GM23338 (cell line): ENCODE results near the gene ST6GALNAC4. TPM values are rescaled to one million over a fixed set of nuclear protein-coding genes. Genes with fewer than 3 reads are reported as not detected.

Source experiments
- ATAC-seq: fragments of 200-7000 bp; cut with Tn5 transposase; 3 replicates; pipeline ENCODE4 v1.9.1; 2020
- DNase-seq: peaks from one replicate; pipeline ENCODE4 v3.0.0-alpha.2; 2015; ENCODE audit warnings: low spot score
- H2AFZ ChIP-seq: fragments of 200-600 bp; sonication (generic); 2 replicates; pipeline ENCODE4 v1.8.0; 2016; ENCODE audit warnings: antibody characterized with exemption, mild to moderate bottlenecking, moderate library complexity
- H3F3A ChIP-seq: fragments of 200-600 bp; sonication (generic); replicated peaks from 2 replicates; pipeline ENCODE4 v1.8.0; 2017; ENCODE audit warnings: antibody characterized with exemption, mixed run types, low read depth
- H3K27ac ChIP-seq: fragments of 200-600 bp; sonication (generic); 2 replicates; pipeline ENCODE4 v1.6.1; 2016; ENCODE audit warnings: low read depth
- H3K27me3 ChIP-seq: fragments of 200-600 bp; sonication (generic); 2 replicates; pipeline ENCODE4 v1.8.0; 2016; ENCODE audit warnings: mild to moderate bottlenecking, mixed run types, moderate library complexity; ENCODE audit not compliant: insufficient read depth
- H3K36me3 ChIP-seq: fragments of 200-600 bp; sonication (generic); 2 replicates; pipeline ENCODE4 v1.8.0; 2016; ENCODE audit warnings: mild to moderate bottlenecking; ENCODE audit not compliant: insufficient read depth
- H3K4me1 ChIP-seq: fragments of 200-600 bp; sonication (generic); 2 replicates; pipeline ENCODE4 v1.8.0; 2016; ENCODE audit warnings: mild to moderate bottlenecking, moderate library complexity; ENCODE audit not compliant: insufficient read depth
- H3K4me2 ChIP-seq: fragments of 200-600 bp; sonication (generic); 2 replicates; pipeline ENCODE4 v1.7.1; 2017; ENCODE audit warnings: mixed run types
- H3K4me3 ChIP-seq: fragments of 200-600 bp; sonication (generic); 2 replicates; pipeline ENCODE4 v1.6.1; 2016; ENCODE audit warnings: mixed run types
- H3K79me2 ChIP-seq: fragments of 200-600 bp; sonication (generic); replicated peaks from 2 replicates; pipeline ENCODE4 v1.8.0; 2017; ENCODE audit warnings: mild to moderate bottlenecking; ENCODE audit not compliant: insufficient read depth
- H3K9me2 ChIP-seq: fragments of 200-600 bp; sonication (generic); 2 replicates; pipeline ENCODE4 v1.8.0; 2017; ENCODE audit not compliant: insufficient read depth
- H4K20me1 ChIP-seq: fragments of 200-600 bp; sonication (generic); replicated peaks from 2 replicates; pipeline ENCODE4 v1.8.0; 2017; ENCODE audit warnings: mild to moderate bottlenecking; ENCODE audit not compliant: insufficient read depth
- H3K27ac Mint-ChIP-seq: 2 replicates; pipeline ENCODE4 v1.8.0; 2020; ENCODE audit warnings: inconsistent platforms, mild to moderate bottlenecking, moderate library complexity, mixed read lengths
- H3K27me3 Mint-ChIP-seq: 3 replicates; pipeline ENCODE4 v1.8.0; 2022; ENCODE audit warnings: low read depth, mild to moderate bottlenecking, moderate library complexity, mixed read lengths, inconsistent platforms; ENCODE audit not compliant: insufficient read depth, poor library complexity
- H3K36me3 Mint-ChIP-seq: 3 replicates; pipeline ENCODE4 v1.8.0; 2021; ENCODE audit warnings: low read depth, mild to moderate bottlenecking, inconsistent platforms, moderate library complexity, mixed read lengths
- H3K4me1 Mint-ChIP-seq: 3 replicates; pipeline ENCODE4 v1.8.0; 2020; ENCODE audit warnings: mild to moderate bottlenecking, inconsistent platforms, mixed read lengths
- H3K4me3 Mint-ChIP-seq: 3 replicates; pipeline ENCODE4 v1.8.0; 2021; ENCODE audit warnings: moderate library complexity, mild to moderate bottlenecking, inconsistent platforms, mixed read lengths
- H3K9me3 Mint-ChIP-seq: 3 replicates; pipeline ENCODE4 v1.8.0; 2020; ENCODE audit warnings: moderate library complexity, mild to moderate bottlenecking, inconsistent platforms, mixed read lengths
- CREB1 ChIP-seq: fragments of 250-450 bp; sonication (Bioruptor Pico); IDR thresholded peaks from 2 replicates; pipeline ENCODE4 v1.5.0; 2020; ENCODE audit warnings: low read depth, mild to moderate bottlenecking, moderate library complexity
- EZH2 ChIP-seq: fragments of 200-600 bp; sonication (generic); IDR thresholded peaks from one replicate; pipeline ENCODE4 v1.8.0; 2017; ENCODE audit warnings: antibody characterized with exemption, mild to moderate bottlenecking, low read depth; ENCODE audit not compliant: unreplicated experiment
- EZH2phosphoT487 ChIP-seq: fragments of 200-600 bp; sonication (generic); IDR thresholded peaks from one replicate; pipeline ENCODE4 v1.8.1; 2018; ENCODE audit warnings: antibody characterized with exemption; ENCODE audit not compliant: unreplicated experiment
- JUNB ChIP-seq: IDR thresholded peaks from one replicate; pipeline ENCODE4 v1.6.1; 2016; ENCODE audit warnings: antibody characterized with exemption; ENCODE audit not compliant: unreplicated experiment
- NANOG ChIP-seq: IDR thresholded peaks from 2 replicates; pipeline ENCODE4 v1.6.1; 2016; ENCODE audit warnings: antibody characterized with exemption, borderline replicate concordance
- POLR2AphosphoS5 ChIP-seq: IDR thresholded peaks from 2 replicates; pipeline ENCODE4 v1.6.1; 2016; ENCODE audit warnings: antibody characterized with exemption, low read depth
- STAT1 ChIP-seq: IDR thresholded peaks from one replicate; pipeline ENCODE4 v1.6.1; 2016; ENCODE audit warnings: antibody characterized with exemption; ENCODE audit not compliant: unreplicated experiment
- ZNF114 ChIP-seq: fragments of 250-450 bp; sonication (Bioruptor Pico); IDR thresholded peaks from 2 replicates; pipeline ENCODE4 v1.5.0; 2020; ENCODE audit warnings: mild to moderate bottlenecking, moderate library complexity
- ZNF331 ChIP-seq: fragments of 250-450 bp; sonication (Bioruptor Pico); IDR thresholded peaks from 2 replicates; pipeline ENCODE4 v1.5.0; 2020; ENCODE audit warnings: low read depth, mild to moderate bottlenecking, moderate library complexity
- polyA plus RNA-seq: library from polyadenylated mRNA; unstranded; fragments of >200 nt; fragmentation: Nextera tagmentation; extraction: Ambion mirVana; gene quantifications from 2 replicates; pipeline ENCODE4 v1.2.1, GENCODE V29; 2016
- total RNA-seq: library from RNA; depleted of rRNA; stranded (reverse); fragments of >200 nt; shearing (Covaris generic); gene quantifications from 2 replicates; pipeline ENCODE4 v1.2.3, GENCODE V29; 2014
- TF ChIP-seq, protein P1 (sequence below): IDR thresholded peaks from 2 replicates; pipeline ENCODE4 v1.6.1; 2016; ENCODE audit warnings: antibody characterized with exemption
- TF ChIP-seq, protein P2 (sequence below), 2 experiments: fragments of 200-600 bp in 1 of 2; sonication (generic) in 1 of 2; conservative IDR thresholded peaks; 2 replicates each; pipeline versions ENCODE4 v1.5.1 to v1.6.1; 2016 to 2017; ENCODE audit warnings: antibody characterized with exemption in 2 of 2, low read depth in 2 of 2, mild to moderate bottlenecking in 2 of 2, moderate library complexity in 1 of 2
- TF ChIP-seq, protein P3 (sequence below): fragments of 250-450 bp; sonication (Bioruptor Pico); IDR thresholded peaks from 2 replicates; pipeline ENCODE4 v1.5.0; 2020; ENCODE audit warnings: mild to moderate bottlenecking, moderate library complexity
- TF ChIP-seq, protein P4 (sequence below): IDR thresholded peaks from one replicate; pipeline ENCODE4 v1.6.1; 2018; ENCODE audit warnings: antibody characterized with exemption; ENCODE audit not compliant: unreplicated experiment

Gene ST6GALNAC4
- total and polyA plus RNA-seq, 2 experiments from 2014 or later = 8.1 to 35.3 TPM

DNA sequence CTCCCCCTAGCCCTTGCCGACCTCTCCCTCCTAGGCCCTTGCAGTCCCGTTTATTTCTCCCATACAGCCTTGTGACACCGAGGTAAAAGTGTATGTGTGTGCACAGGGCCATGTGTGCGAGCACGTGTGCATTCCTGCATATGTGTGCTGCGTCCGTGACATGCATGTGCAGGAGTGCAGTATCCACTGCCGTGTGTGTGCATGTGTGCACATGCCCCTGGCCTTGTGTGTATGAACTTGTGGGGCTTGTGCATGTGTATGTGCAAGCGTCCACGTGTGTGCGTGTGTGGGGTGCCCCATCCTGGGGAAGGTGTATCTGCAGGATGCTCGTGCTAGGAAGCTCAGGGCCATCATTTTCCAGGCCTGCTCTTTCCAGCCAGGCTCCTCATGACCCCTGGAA, 46.0 kb downstream of the ST6GALNAC4 start:
- ATAC-seq (no peak), DNase-seq (no peak)
- no peak overlapping the region for H3K27ac ChIP-seq
- no peaks in the 10 kb centered on the region for H3K79me2 ChIP-seq
- no peak overlapping the region for H3K4me2 ChIP-seq
- TF ChIP-seq JUNB (no peak), NANOG (no peak), POLR2AphosphoS5 (no peak), EZH2phosphoT487 (no peak), ZNF331 (CRISPR knock-in tag) (no peak), STAT1 (no peak), CREB1 (CRISPR knock-in tag) (no peak), ZNF114 (CRISPR knock-in tag) (no peak), EZH2 (no peak)
- TF ChIP-seq, protein P1, sequence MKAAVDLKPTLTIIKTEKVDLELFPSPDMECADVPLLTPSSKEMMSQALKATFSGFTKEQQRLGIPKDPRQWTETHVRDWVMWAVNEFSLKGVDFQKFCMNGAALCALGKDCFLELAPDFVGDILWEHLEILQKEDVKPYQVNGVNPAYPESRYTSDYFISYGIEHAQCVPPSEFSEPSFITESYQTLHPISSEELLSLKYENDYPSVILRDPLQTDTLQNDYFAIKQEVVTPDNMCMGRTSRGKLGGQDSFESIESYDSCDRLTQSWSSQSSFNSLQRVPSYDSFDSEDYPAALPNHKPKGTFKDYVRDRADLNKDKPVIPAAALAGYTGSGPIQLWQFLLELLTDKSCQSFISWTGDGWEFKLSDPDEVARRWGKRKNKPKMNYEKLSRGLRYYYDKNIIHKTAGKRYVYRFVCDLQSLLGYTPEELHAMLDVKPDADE = no peak
- TF ChIP-seq, protein P2, sequence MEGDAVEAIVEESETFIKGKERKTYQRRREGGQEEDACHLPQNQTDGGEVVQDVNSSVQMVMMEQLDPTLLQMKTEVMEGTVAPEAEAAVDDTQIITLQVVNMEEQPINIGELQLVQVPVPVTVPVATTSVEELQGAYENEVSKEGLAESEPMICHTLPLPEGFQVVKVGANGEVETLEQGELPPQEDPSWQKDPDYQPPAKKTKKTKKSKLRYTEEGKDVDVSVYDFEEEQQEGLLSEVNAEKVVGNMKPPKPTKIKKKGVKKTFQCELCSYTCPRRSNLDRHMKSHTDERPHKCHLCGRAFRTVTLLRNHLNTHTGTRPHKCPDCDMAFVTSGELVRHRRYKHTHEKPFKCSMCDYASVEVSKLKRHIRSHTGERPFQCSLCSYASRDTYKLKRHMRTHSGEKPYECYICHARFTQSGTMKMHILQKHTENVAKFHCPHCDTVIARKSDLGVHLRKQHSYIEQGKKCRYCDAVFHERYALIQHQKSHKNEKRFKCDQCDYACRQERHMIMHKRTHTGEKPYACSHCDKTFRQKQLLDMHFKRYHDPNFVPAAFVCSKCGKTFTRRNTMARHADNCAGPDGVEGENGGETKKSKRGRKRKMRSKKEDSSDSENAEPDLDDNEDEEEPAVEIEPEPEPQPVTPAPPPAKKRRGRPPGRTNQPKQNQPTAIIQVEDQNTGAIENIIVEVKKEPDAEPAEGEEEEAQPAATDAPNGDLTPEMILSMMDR (conservative IDR thresholded peaks at IDR 0.05; ENCODE audit: low read depth in 2 of 2) = no peak
- TF ChIP-seq, protein P3, sequence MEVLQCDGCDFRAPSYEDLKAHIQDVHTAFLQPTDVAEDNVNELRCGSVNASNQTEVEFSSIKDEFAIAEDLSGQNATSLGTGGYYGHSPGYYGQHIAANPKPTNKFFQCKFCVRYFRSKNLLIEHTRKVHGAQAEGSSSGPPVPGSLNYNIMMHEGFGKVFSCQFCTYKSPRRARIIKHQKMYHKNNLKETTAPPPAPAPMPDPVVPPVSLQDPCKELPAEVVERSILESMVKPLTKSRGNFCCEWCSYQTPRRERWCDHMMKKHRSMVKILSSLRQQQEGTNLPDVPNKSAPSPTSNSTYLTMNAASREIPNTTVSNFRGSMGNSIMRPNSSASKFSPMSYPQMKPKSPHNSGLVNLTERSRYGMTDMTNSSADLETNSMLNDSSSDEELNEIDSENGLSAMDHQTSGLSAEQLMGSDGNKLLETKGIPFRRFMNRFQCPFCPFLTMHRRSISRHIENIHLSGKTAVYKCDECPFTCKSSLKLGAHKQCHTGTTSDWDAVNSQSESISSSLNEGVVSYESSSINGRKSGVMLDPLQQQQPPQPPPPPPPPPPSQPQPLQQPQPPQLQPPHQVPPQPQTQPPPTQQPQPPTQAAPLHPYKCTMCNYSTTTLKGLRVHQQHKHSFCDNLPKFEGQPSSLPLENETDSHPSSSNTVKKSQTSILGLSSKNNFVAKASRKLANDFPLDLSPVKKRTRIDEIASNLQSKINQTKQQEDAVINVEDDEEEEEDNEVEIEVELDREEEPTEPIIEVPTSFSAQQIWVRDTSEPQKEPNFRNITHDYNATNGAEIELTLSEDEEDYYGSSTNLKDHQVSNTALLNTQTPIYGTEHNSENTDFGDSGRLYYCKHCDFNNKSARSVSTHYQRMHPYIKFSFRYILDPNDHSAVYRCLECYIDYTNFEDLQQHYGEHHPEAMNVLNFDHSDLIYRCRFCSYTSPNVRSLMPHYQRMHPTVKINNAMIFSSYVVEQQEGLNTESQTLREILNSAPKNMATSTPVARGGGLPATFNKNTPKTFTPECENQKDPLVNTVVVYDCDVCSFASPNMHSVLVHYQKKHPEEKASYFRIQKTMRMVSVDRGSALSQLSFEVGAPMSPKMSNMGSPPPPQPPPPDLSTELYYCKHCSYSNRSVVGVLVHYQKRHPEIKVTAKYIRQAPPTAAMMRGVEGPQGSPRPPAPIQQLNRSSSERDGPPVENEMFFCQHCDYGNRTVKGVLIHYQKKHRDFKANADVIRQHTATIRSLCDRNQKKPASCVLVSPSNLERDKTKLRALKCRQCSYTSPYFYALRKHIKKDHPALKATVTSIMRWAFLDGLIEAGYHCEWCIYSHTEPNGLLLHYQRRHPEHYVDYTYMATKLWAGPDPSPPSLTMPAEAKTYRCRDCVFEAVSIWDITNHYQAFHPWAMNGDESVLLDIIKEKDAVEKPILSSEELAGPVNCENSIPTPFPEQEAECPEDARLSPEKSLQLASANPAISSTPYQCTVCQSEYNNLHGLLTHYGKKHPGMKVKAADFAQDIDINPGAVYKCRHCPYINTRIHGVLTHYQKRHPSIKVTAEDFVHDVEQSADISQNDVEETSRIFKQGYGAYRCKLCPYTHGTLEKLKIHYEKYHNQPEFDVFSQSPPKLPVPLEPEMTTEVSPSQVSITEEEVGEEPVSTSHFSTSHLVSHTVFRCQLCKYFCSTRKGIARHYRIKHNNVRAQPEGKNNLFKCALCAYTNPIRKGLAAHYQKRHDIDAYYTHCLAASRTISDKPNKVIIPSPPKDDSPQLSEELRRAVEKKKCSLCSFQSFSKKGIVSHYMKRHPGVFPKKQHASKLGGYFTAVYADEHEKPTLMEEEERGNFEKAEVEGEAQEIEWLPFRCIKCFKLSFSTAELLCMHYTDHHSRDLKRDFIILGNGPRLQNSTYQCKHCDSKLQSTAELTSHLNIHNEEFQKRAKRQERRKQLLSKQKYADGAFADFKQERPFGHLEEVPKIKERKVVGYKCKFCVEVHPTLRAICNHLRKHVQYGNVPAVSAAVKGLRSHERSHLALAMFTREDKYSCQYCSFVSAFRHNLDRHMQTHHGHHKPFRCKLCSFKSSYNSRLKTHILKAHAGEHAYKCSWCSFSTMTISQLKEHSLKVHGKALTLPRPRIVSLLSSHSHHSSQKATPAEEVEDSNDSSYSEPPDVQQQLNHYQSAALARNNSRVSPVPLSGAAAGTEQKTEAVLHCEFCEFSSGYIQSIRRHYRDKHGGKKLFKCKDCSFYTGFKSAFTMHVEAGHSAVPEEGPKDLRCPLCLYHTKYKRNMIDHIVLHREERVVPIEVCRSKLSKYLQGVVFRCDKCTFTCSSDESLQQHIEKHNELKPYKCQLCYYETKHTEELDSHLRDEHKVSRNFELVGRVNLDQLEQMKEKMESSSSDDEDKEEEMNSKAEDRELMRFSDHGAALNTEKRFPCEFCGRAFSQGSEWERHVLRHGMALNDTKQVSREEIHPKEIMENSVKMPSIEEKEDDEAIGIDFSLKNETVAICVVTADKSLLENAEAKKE (CRISPR knock-in tag) = no peak
- TF ChIP-seq, protein P4, sequence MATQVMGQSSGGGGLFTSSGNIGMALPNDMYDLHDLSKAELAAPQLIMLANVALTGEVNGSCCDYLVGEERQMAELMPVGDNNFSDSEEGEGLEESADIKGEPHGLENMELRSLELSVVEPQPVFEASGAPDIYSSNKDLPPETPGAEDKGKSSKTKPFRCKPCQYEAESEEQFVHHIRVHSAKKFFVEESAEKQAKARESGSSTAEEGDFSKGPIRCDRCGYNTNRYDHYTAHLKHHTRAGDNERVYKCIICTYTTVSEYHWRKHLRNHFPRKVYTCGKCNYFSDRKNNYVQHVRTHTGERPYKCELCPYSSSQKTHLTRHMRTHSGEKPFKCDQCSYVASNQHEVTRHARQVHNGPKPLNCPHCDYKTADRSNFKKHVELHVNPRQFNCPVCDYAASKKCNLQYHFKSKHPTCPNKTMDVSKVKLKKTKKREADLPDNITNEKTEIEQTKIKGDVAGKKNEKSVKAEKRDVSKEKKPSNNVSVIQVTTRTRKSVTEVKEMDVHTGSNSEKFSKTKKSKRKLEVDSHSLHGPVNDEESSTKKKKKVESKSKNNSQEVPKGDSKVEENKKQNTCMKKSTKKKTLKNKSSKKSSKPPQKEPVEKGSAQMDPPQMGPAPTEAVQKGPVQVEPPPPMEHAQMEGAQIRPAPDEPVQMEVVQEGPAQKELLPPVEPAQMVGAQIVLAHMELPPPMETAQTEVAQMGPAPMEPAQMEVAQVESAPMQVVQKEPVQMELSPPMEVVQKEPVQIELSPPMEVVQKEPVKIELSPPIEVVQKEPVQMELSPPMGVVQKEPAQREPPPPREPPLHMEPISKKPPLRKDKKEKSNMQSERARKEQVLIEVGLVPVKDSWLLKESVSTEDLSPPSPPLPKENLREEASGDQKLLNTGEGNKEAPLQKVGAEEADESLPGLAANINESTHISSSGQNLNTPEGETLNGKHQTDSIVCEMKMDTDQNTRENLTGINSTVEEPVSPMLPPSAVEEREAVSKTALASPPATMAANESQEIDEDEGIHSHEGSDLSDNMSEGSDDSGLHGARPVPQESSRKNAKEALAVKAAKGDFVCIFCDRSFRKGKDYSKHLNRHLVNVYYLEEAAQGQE = no peak
- no peak overlapping the region for H3K4me3 Mint-ChIP-seq
- H3K4me3 ChIP-seq = no peak overlapping the region
- H3F3A ChIP-seq = no peaks in the 10 kb centered on the region
- no peak overlapping the region for H2AFZ ChIP-seq
- peaks cover 20% of the 10 kb centered on the region for H3K4me1 Mint-ChIP-seq
- peaks cover 15% of the 10 kb centered on the region for H3K27me3 Mint-ChIP-seq
- no peaks in the 10 kb centered on the region for H3K36me3 ChIP-seq
- no peaks in the 10 kb centered on the region for H4K20me1 ChIP-seq
- H3K27ac Mint-ChIP-seq = no peak overlapping the region
- no peaks in the 10 kb centered on the region for H3K9me3 Mint-ChIP-seq
- H3K27me3 ChIP-seq = no peaks in the 10 kb centered on the region
- no peaks in the 10 kb centered on the region; the same call in 1 of the 2 replicates for H3K4me1 ChIP-seq
- H3K36me3 Mint-ChIP-seq = 0 out of 3 replicates have a peak, but pooled peaks cover 4% of the 10 kb centered on the region
- H3K9me2 ChIP-seq = no peaks in the 10 kb centered on the region
